Measurements from ENCODE around the gene DCC. TPM values are rescaled to one million over a fixed set of nuclear protein-coding genes. Genes with fewer than 3 reads are reported as not detected.

The DCC gene
- total and polyA plus RNA-seq, 2 of the 8 experiments (the other 6 are each of a cell fraction or from before 2014, with no cell fraction given): 0.14 to 1.4 TPM

GRCh38 chr18:53560546-53560945, 1220.5 kb downstream of the DCC start (continued):
- no peak for TF ChIP-seq MAFK (IDR thresholded peaks at IDR 0.05; ENCODE audit: low read depth, low read length)
- TF ChIP-seq RNF2 (IDR thresholded peaks at IDR 0.05; ENCODE audit: borderline replicate concordance, low read depth, low read length, missing control alignments, poor library complexity, severe bottlenecking): no peak
- TF ChIP-seq YY1 (IDR thresholded peaks at IDR 0.05; ENCODE audit: low read depth, low read length): no peak
- no peak for TF ChIP-seq BRCA1 (IDR thresholded peaks at IDR 0.05; ENCODE audit: low read depth, low read length)
- no peak for TF ChIP-seq TAF7 (optimal IDR thresholded peaks at IDR 0.05; ENCODE audit: borderline replicate concordance, low read depth, low read length)

Measured in H1 (cell line).